ENCODE results near the gene OSBPL5.

The OSBPL5 gene

DNA sequence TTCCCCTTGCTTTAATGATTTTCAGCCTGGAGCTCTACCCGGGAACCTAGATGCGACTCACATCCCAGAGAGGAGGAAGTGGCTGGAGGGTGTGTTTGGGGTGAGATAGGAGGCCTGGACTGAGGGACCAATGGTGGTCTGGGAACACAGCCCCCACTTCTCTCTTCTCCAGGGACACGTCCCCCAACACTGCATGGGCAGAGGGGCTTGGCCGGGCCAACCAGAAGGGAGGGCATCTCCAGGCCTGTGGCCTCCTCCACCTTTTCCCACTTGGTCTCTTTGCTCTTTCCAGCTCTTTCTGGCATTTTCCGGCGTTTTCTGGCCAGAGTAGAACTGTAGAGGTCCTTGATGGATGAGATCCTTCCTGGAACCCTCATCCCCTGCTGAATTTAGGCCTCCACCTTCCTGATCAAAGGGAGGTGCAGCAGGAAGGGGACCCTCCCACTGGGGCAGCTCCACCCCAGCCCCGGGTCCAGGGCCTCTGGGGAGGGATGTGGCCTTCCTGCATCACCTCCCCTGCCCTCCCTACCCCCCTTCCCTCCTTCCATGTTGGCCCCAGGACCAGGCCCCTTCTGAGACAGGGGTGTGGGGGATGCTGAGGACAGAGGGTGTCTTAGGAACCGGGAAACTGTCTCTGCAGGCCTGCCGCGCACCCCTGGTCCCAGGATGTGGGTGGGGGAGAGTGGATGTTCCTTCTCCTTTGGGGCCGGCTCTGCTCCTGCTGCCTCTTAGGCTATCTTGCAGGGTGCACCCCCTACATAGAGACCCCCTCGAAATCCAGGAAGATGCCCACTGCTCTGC is 29.1 kb upstream of the OSBPL5 start:
- H3K27me3 ChIP-seq (ENCODE audit: control insufficient read depth, insufficient read depth, low read length), result no peaks in the 10 kb centered on the region
- H3K4me1 ChIP-seq (ENCODE audit: control insufficient read depth, insufficient read depth, low read length), result no peaks in the 10 kb centered on the region
- H3K9ac ChIP-seq (ENCODE audit: low read length), result no peak overlapping the region
- no peak overlapping the region for H3K4me3 ChIP-seq (ENCODE audit: low read length)
- no peaks in the 10 kb centered on the region for H3K36me3 ChIP-seq (ENCODE audit: control insufficient read depth, insufficient read depth, low read length)
- no peak overlapping the region for H3K27ac ChIP-seq (ENCODE audit: low read depth, low read length)

DNA sequence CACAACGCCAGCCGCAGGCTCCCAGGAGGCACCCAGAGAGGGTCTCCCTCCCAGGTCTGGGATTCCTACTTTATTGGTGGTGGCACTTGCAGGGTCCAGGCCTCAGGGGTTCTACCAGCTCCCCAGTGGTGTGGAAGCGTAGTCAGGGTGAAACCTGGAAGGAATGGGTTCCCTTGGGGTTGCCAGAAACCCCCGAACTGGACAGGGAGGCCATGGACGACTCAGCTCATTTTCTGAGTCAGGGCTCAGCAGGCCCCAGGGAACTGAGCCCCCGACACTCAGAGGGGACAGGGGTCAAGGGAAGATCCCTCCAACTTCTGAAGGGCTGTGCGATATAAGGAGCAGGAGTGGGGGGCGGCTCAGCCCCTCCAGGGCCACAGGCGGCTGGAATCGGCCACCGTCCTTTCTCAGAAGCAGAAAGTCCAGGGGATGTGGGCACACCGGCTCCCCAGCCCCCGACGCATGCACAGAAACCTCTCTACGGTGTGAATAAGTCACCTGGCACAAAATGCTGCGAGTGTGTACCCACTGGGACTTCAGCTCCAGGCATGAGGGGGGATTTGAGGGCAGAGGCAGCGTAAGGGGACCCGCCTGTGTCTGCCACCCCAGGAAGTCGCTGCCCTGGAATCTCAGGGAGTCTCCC is 28.4 kb upstream of the OSBPL5 start:
- no peak overlapping the region for H3K4me3 ChIP-seq (ENCODE audit: low read length)
- no peak overlapping the region for H3K9ac ChIP-seq (ENCODE audit: low read length)
- H3K36me3 ChIP-seq (ENCODE audit: control insufficient read depth, insufficient read depth, low read length), result no peaks in the 10 kb centered on the region
- H3K4me1 ChIP-seq (ENCODE audit: control insufficient read depth, insufficient read depth, low read length), result no peaks in the 10 kb centered on the region
- no peak overlapping the region for H3K27ac ChIP-seq (ENCODE audit: low read depth, low read length)
- no peaks in the 10 kb centered on the region for H3K27me3 ChIP-seq (ENCODE audit: control insufficient read depth, insufficient read depth, low read length)

DNA sequence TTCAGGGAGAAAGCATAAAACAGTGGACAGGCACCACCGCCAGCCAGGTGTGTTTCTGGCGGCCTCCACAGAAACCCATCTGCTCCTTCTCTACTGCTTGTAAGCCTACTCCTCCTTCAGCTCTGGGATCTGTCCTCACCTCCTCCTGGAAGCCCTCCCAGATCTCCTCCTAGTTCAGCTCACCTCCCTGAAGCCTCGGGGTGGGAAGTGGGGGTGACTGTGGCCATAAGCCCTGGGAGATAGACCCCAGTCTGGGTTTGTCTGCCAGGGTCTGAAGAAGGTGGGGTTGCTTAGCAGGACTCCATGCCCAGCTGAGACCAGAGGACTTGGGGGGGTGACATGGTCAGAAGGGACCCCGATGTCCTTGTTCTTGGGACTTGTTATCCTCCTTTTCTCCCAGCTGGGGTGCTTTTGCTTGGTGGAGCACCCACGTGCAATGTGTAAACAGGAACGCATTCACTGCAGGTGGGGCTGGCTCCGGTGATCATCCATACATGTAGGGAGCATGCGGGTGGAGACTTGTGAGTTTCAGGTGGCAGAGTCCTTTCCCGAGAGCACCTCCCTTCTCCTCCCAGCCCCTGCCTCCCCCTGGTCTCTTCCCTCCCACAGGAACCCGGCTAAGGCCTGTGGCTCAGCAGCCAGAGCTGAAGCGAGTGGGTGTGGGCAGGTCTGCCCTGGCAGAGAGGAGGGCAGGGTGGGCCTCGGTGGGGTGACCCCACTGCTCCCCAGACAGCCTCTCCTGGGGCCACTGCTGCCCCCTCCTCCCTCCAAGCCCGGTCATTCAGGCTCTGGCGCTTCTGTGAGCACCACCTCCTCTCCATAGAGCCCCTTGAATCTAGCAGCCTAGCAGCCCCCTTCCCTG is 27.6 kb upstream of the OSBPL5 start:
- no peak overlapping the region for H3K9ac ChIP-seq (ENCODE audit: low read length)
- H3K4me1 ChIP-seq (ENCODE audit: control insufficient read depth, insufficient read depth, low read length), result no peaks in the 10 kb centered on the region
- no peaks in the 10 kb centered on the region for H3K36me3 ChIP-seq (ENCODE audit: control insufficient read depth, insufficient read depth, low read length)
- H3K27ac ChIP-seq (ENCODE audit: low read depth, low read length), result no peak overlapping the region
- H3K4me3 ChIP-seq (ENCODE audit: low read length), result no peak overlapping the region
- no peaks in the 10 kb centered on the region for H3K27me3 ChIP-seq (ENCODE audit: control insufficient read depth, insufficient read depth, low read length)

DNA sequence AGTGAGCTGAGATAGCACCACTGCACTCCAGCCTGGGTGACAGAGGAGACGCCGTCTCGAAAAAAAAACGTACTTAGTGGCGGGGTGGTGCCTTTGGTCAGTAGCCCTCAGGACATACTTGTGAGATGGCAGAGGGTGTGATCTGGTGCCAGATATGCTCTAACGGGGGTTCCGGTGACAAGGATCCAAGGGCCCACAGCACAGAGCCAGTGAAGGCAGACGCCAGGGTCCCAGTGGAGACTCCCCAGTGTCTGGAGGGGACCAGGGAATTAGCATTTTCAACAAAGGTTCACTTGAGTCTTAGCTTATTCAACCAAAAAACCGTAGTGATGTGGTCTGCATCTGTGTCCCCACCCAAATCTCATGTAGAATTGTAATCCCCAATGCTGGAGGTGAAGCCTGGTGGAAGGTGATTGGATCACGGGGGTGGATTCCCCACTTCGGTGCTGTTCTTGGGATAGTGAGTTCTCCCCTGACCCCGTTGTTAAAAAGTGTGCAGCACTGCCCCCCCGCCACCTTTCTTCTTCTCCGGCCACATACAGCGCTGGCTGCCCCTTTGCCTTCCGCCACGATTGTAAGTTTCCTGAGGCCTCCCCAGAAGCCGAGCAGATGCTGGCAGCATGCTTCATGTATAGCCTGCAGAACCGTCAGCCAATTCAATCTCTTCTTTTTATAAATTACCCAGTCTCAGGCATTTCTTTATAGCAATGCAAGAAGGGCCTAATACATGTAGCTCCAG is 26.6 kb upstream of the OSBPL5 start:
- Histone ChIP-seq H3K4me3 (ENCODE audit: low read length) (no peak overlapping the region), H3K36me3 (ENCODE audit: control insufficient read depth, insufficient read depth, low read length) (no peaks in the 10 kb centered on the region), H3K4me1 (ENCODE audit: control insufficient read depth, insufficient read depth, low read length) (no peaks in the 10 kb centered on the region), H3K27ac (ENCODE audit: low read depth, low read length) (no peak overlapping the region), H3K27me3 (ENCODE audit: control insufficient read depth, insufficient read depth, low read length) (no peaks in the 10 kb centered on the region), H3K9ac (ENCODE audit: low read length) (no peak overlapping the region)

DNA sequence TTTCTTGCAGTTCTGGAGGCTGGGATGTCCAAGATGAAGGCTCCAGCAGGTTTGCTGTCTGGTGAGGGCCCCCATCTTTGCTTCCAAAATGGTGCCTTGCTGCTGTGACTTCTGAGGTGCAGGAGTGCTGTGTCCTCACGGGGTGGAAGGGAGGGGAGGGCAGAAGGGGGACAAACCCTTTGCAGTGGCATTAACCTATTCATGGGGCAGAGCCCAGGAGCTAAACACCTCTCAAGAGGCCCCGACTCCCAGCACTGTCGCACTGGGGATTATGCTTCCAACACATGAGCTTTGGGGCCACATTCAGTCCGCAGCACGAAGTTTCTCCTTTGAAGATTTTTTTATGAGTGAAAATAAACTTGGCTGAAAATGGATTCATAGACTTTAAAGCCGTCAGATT is 25.5 kb upstream of the OSBPL5 start:
- no peaks in the 10 kb centered on the region for H3K4me1 ChIP-seq (ENCODE audit: control insufficient read depth, insufficient read depth, low read length)
- H3K27me3 ChIP-seq (ENCODE audit: control insufficient read depth, insufficient read depth, low read length), result no peaks in the 10 kb centered on the region
- H3K9ac ChIP-seq (ENCODE audit: low read length), result no peak overlapping the region
- H3K27ac ChIP-seq (ENCODE audit: low read depth, low read length), result no peak overlapping the region
- H3K36me3 ChIP-seq (ENCODE audit: control insufficient read depth, insufficient read depth, low read length), result no peaks in the 10 kb centered on the region
- no peak overlapping the region for H3K4me3 ChIP-seq (ENCODE audit: low read length)

DNA sequence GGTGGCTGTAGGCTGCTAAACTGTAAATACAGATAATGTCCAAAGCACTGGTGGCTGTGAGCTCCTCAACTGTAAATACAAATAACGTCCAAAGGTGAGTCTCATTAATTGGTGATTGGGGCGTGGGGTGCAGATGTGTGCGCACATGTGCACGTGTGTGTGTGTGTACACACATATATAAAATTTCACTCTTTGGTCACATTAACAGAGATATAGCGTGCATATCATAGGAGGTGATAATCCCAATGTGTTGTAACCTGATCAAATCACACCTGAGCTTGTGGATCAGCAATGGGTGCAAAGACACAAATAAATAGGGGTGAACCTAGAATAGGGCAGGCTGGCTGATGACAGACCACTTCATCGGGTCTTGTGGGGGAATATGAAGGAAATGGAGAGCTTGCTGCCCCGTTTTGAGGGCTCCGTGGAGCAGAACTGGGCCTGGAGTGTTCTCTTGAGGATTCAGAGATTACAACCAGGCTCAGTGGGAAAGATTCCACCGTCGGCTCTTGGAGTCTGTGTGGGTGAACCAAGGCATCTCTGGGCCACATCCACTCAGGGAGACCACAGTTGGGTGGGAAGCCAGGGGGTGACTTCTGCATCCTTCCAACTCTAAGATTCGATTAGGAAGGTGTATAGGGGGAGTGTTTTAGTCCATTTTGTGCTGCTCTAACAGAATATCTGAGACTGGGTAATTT is 24.9 kb upstream of the OSBPL5 start:
- no peak overlapping the region for H3K4me3 ChIP-seq (ENCODE audit: low read length)
- H3K27me3 ChIP-seq (ENCODE audit: control insufficient read depth, insufficient read depth, low read length), result no peaks in the 10 kb centered on the region
- H3K36me3 ChIP-seq (ENCODE audit: control insufficient read depth, insufficient read depth, low read length), result no peaks in the 10 kb centered on the region

DNA sequence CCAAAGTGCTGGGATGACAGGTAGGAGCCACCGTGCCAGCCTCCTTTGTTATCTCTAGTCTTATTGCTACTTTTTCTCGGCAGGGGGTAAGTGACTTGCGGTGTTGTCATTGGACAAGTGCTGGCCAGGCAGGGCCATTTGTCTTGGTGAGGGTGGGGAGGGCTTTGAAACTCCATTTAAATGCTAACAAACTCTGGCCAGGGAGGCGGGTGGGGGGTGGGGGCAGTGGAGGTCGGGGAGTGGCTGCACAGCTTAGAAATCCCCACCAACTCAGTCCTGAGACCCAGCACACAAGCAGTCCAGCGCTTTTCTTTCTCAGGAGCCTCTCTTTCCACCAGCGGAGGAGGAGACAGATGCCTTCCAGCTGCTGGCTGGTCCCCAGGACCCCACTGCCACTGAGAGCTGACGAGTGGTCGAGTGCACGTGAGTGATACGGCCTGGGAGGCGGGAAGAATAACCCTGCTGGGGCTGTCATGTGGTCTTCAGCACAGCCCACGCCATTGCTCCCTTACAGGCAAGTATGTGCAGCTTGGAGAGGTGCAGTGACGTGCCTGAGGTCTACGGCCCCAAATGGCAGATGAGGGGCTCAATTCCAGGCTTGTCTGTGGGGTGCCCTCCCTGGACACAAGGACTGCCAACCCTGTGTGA is 24.2 kb upstream of the OSBPL5 start:
- no peaks in the 10 kb centered on the region for H3K4me1 ChIP-seq (ENCODE audit: control insufficient read depth, insufficient read depth, low read length)
- H3K4me3 ChIP-seq (ENCODE audit: low read length), result no peak overlapping the region
- no peak overlapping the region for H3K27ac ChIP-seq (ENCODE audit: low read depth, low read length)
- no peaks in the 10 kb centered on the region for H3K36me3 ChIP-seq (ENCODE audit: control insufficient read depth, insufficient read depth, low read length)
- no peak overlapping the region for H3K9ac ChIP-seq (ENCODE audit: low read length)
- H3K27me3 ChIP-seq (ENCODE audit: control insufficient read depth, insufficient read depth, low read length), result no peaks in the 10 kb centered on the region

More for the DNA sequence above, 24.9 kb upstream of the OSBPL5 start:
- Histone ChIP-seq H3K27ac (ENCODE audit: low read depth, low read length) (no peak overlapping the region), H3K9ac (ENCODE audit: low read length) (no peak overlapping the region), H3K4me1 (ENCODE audit: control insufficient read depth, insufficient read depth, low read length) (no peaks in the 10 kb centered on the region)

DNA sequence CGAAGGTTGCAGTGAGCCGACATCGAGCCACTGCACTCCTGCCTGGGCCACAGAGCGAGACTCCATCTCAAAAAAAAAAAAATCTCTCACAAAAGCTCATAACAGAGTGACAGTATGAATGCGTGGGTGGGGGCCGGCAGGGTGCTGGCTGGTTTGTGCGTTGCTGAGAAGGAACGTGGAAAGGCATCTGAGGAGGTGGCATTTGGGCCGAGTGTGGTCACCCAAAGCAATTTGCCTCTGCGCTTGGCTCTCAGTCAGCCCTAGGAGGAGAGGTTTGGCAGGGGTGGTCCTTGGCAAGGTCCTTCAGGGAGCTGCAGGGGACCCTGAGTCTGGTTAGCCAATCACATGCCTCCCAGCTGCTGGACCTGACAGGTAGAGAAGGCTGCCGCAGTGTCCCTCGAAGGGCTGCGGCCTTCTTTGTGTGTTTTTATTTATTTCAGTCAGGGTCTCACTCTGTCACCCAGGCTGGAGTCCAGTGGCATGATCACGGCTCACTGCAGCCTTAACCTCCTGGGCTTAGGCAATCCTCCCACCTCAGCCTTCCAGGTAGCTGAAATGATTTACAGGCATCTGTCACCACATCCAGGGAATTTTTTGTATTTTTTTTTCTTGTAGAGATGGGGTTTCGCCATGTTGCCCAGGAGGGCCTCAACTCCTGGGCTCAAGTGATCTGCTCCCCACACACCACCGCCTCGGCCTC is 23.5 kb upstream of the OSBPL5 start:
- no peak overlapping the region for H3K4me3 ChIP-seq (ENCODE audit: low read length)
- no peaks in the 10 kb centered on the region for H3K4me1 ChIP-seq (ENCODE audit: control insufficient read depth, insufficient read depth, low read length)
- no peak overlapping the region for H3K9ac ChIP-seq (ENCODE audit: low read length)
- no peak overlapping the region for H3K27ac ChIP-seq (ENCODE audit: low read depth, low read length)
- no peaks in the 10 kb centered on the region for H3K36me3 ChIP-seq (ENCODE audit: control insufficient read depth, insufficient read depth, low read length)
- H3K27me3 ChIP-seq (ENCODE audit: control insufficient read depth, insufficient read depth, low read length), result no peaks in the 10 kb centered on the region

DNA sequence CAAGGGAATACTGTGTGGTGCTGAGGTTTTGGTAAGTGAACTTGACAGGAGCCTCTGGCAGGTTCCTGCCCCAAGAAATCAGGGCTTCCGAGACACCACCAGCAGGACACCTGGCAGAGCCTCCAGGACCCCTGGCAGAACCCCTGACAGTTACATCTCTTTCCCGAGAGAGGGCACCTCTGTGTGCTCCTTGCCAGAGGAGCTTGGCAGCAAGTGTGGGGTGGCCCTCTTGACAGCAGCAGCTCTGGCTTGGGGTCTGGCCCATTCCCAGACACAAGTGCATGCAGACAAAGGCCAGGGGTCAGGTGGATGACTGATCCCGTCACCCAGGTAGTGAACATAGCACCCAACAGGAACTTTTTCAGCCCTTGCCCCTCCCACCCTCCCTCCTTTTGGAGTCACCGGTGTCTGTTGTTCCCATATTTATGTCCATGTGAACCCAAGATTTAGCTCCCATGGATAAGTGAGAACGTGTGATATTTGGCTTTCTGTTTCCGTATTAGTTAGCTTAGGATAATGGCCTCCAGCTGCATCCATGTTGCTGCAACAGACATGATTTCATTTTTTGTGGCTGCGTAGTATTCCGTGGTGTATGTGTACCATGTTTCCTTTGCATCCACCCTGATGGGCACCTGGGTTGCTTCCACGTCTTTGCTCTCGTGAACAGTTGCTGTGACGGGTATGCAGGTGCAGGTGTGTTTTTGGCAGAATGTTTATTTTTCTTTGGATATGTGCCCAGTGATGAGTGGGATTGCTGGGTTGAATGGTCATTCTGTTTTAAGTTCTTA is 21.2 kb upstream of the OSBPL5 start:
- no peaks in the 10 kb centered on the region for H3K27me3 ChIP-seq (ENCODE audit: control insufficient read depth, insufficient read depth, low read length)
- no peaks in the 10 kb centered on the region for H3K4me1 ChIP-seq (ENCODE audit: control insufficient read depth, insufficient read depth, low read length)
- no peak overlapping the region for H3K27ac ChIP-seq (ENCODE audit: low read depth, low read length)
- no peaks in the 10 kb centered on the region for H3K36me3 ChIP-seq (ENCODE audit: control insufficient read depth, insufficient read depth, low read length)
- no peak overlapping the region for H3K4me3 ChIP-seq (ENCODE audit: low read length)
- no peak overlapping the region for H3K9ac ChIP-seq (ENCODE audit: low read length)

DNA sequence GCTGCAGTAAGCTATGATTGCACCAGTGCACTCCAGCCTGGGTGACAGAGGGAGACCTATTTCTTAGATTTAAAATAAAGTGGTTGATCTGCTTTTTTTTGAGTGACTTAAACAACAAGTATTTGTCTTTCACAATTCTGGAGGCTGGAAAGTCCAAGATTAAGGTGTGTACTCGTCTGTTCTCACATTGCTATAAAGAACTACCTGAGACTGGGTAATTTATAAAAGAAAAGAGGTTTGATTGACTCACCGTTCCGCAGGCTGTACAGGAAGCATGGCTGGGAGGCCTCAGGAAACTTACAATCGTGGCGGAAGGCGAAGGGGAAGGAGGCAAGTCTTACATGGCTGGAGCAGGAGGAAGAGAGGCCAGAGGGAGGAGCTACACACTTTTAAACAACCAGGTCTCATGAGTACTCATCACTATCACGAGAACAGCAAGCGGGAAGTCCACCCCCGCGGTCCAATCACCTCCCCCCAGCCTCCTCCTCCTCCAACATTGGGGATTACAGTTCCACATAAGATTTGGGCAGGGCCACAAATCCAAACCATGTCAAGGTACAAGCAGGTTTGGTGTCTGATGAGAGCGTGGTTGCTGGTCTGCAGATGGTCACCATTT is 19.7 kb upstream of the OSBPL5 start:
- H3K4me1 ChIP-seq (ENCODE audit: control insufficient read depth, insufficient read depth, low read length), result no peaks in the 10 kb centered on the region
- no peak overlapping the region for H3K4me3 ChIP-seq (ENCODE audit: low read length)
- no peak overlapping the region for H3K27ac ChIP-seq (ENCODE audit: low read depth, low read length)
- no peaks in the 10 kb centered on the region for H3K27me3 ChIP-seq (ENCODE audit: control insufficient read depth, insufficient read depth, low read length)
- H3K36me3 ChIP-seq (ENCODE audit: control insufficient read depth, insufficient read depth, low read length), result no peaks in the 10 kb centered on the region
- no peak overlapping the region for H3K9ac ChIP-seq (ENCODE audit: low read length)

Data from rectal smooth muscle tissue (tissue), 1 donor.